ENCODE data around the gene SHKBP1.

GRCh38 chr19:40567040-40567749 lies 9.5 kb upstream of the SHKBP1 start:
- TF ChIP-seq POLR2AphosphoS5 (IDR thresholded peaks at IDR 0.05; ENCODE audit: low read depth, low read length) (no peak), POLR2A (IDR thresholded peaks at IDR 0.05; ENCODE audit: low read depth, low read length) (no peak), TAF1 (IDR thresholded peaks at IDR 0.05; ENCODE audit: borderline replicate concordance, low read depth, low read length) (no peak)
